Measurements from ENCODE around the gene ABLIM2.

DNA sequence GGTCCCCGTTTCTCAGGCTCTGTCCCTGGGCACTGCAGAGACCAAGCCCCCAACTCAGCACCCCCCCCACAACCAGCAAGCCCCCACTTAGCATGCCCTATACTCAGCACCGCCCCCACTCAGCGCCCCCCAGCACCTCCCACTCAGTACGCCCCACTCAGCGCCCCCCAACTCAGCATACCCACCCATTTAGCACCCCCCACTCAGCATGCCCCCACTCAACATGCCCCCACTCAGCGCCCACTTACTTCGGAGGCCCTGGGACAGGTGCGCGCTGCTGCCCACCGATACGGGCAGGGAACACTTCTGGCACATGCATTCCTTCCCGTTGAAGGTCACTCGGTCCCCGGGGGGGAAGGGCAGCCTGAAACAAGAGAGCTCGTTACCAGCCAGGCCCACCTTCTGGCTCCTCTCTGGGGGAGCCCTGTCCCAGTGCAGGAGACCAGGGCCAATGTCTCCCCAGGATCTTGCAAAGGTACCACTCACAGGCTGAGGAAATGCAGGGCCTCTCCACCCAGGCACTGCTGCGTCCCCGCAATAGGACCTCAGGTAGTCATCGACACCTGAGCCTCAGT is 70.6 kb downstream of the ABLIM2 start:
- TF ChIP-seq, protein P1, sequence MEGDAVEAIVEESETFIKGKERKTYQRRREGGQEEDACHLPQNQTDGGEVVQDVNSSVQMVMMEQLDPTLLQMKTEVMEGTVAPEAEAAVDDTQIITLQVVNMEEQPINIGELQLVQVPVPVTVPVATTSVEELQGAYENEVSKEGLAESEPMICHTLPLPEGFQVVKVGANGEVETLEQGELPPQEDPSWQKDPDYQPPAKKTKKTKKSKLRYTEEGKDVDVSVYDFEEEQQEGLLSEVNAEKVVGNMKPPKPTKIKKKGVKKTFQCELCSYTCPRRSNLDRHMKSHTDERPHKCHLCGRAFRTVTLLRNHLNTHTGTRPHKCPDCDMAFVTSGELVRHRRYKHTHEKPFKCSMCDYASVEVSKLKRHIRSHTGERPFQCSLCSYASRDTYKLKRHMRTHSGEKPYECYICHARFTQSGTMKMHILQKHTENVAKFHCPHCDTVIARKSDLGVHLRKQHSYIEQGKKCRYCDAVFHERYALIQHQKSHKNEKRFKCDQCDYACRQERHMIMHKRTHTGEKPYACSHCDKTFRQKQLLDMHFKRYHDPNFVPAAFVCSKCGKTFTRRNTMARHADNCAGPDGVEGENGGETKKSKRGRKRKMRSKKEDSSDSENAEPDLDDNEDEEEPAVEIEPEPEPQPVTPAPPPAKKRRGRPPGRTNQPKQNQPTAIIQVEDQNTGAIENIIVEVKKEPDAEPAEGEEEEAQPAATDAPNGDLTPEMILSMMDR (IDR thresholded peaks at IDR 0.05) = no peak
- TF ChIP-seq POLR2A (IDR thresholded peaks at IDR 0.05) = no peak

Measured in body of pancreas (tissue), 4 donors.